Neuronal stem cell (in vitro differentiated cells): ENCODE data around the gene ABITRAM.

Experiments used
- DNase-seq: peaks from one replicate; pipeline ENCODE4 v3.0.0-alpha.2; 2013; ENCODE audit warnings: low spot score
- H2AFZ ChIP-seq: one replicate; pipeline ENCODE4 v1.6.1; 2013; ENCODE audit warnings: mild to moderate bottlenecking, low read length, inconsistent platforms
- H2AK5ac ChIP-seq: 2 replicates; pipeline ENCODE4 v1.6.1; 2013; ENCODE audit warnings: low read depth, mild to moderate bottlenecking, inconsistent platforms, low read length, moderate library complexity, mixed read lengths
- H2BK120ac ChIP-seq: 2 replicates; pipeline ENCODE4 v1.6.1; 2013; ENCODE audit warnings: low read depth, mild to moderate bottlenecking, inconsistent platforms, low read length, moderate library complexity, mixed read lengths
- H2BK12ac ChIP-seq: one replicate; pipeline ENCODE4 v1.6.1; 2013; ENCODE audit warnings: low read length, inconsistent platforms
- H2BK15ac ChIP-seq: 2 replicates; pipeline ENCODE4 v1.6.1; 2013; ENCODE audit warnings: mild to moderate bottlenecking, low read length, inconsistent platforms, mixed read lengths
- H2BK5ac ChIP-seq: one replicate; pipeline ENCODE4 v1.6.1; 2013; ENCODE audit warnings: inconsistent platforms, mild to moderate bottlenecking, low read length, moderate library complexity
- H3K14ac ChIP-seq: one replicate; pipeline ENCODE4 v1.6.1; 2013; ENCODE audit warnings: low read length, inconsistent platforms
- H3K18ac ChIP-seq: 2 replicates; pipeline ENCODE4 v1.6.1; 2013; ENCODE audit warnings: low read length, inconsistent platforms
- H3K23ac ChIP-seq: 2 replicates; pipeline ENCODE4 v1.6.1; 2013; ENCODE audit warnings: low read depth, mild to moderate bottlenecking, mixed read lengths, low read length, inconsistent platforms; ENCODE audit not compliant: poor library complexity
- H3K27ac ChIP-seq: replicated peaks from 3 replicates; pipeline ENCODE4 v1.5.1; 2013; ENCODE audit warnings: low read length, inconsistent platforms
- H3K27me3 ChIP-seq, 3 experiments: 2 replicates each; pipeline ENCODE4 v1.6.1; 2013; ENCODE audit warnings: low read length in 3 of 3, mild to moderate bottlenecking in 2 of 3, inconsistent platforms in 1 of 3, low read depth in 1 of 3, mixed read lengths in 1 of 3, moderate library complexity in 1 of 3; ENCODE audit not compliant: control insufficient read depth in 3 of 3, insufficient read depth in 3 of 3
- H3K36me3 ChIP-seq, 2 donors: replicated peaks in 1 of 2; 2 replicates each; pipeline ENCODE4 v1.6.1; 2013; ENCODE audit warnings: low read length in 2 of 2; ENCODE audit not compliant: control insufficient read depth in 2 of 2, insufficient read depth in 2 of 2
- H3K4ac ChIP-seq: 2 replicates; pipeline ENCODE4 v1.6.1; 2013; ENCODE audit warnings: inconsistent platforms, mild to moderate bottlenecking, low read length, moderate library complexity
- H3K4me1 ChIP-seq, 2 donors: 1 replicate in 1 of 2; 2 replicates in 1 of 2; pipeline ENCODE4 v1.6.1; 2013; ENCODE audit warnings: low read length in 2 of 2, low read depth in 1 of 2; ENCODE audit not compliant: control insufficient read depth in 2 of 2, insufficient read depth in 1 of 2
- H3K4me2 ChIP-seq: one replicate; pipeline ENCODE4 v1.6.1; 2013; ENCODE audit warnings: mild to moderate bottlenecking, low read length, inconsistent platforms; ENCODE audit not compliant: insufficient read depth, poor library complexity, severe bottlenecking
- H3K4me3 ChIP-seq, 2 donors: 2 replicates each; pipeline ENCODE4 v1.5.1; 2013; ENCODE audit warnings: low read length in 2 of 2, mild to moderate bottlenecking in 2 of 2, inconsistent platforms in 1 of 2, moderate library complexity in 1 of 2
- H3K79me1 ChIP-seq: one replicate; pipeline ENCODE4 v1.6.1; 2013; ENCODE audit warnings: low read depth, mild to moderate bottlenecking, inconsistent platforms, low read length, moderate library complexity
- H3K9ac ChIP-seq: one replicate; pipeline ENCODE4 v1.6.1; 2013; ENCODE audit warnings: mild to moderate bottlenecking, low read depth, low read length, inconsistent platforms; ENCODE audit not compliant: poor library complexity
- H3K9me3 ChIP-seq, 2 donors: replicated peaks in 1 of 2; 2 replicates each; pipeline versions ENCODE3 to v1.6.1; 2013; ENCODE audit warnings: low read length in 2 of 2, mild to moderate bottlenecking in 2 of 2, inconsistent platforms in 1 of 2, low read depth in 1 of 2, mixed read lengths in 1 of 2, moderate library complexity in 1 of 2; ENCODE audit not compliant: control insufficient read depth in 2 of 2, insufficient read depth in 1 of 2
- H4K8ac ChIP-seq: one replicate; pipeline ENCODE4 v1.6.1; 2013; ENCODE audit warnings: low read depth, mild to moderate bottlenecking, inconsistent platforms, low read length, moderate library complexity
- H4K91ac ChIP-seq: one replicate; pipeline ENCODE4 v1.6.1; 2013; ENCODE audit warnings: low read length, low read depth, mild to moderate bottlenecking, inconsistent platforms; ENCODE audit not compliant: poor library complexity
- WGBS, 2 donors: extraction: QIAGEN DNeasy Blood & Tissue Kit; methylation state at CpG; one replicate each; pipeline ENCODE4 v1.1.7; 2013; ENCODE audit warnings: missing lambda C conversion rate in 2 of 2, mixed read lengths in 1 of 2; ENCODE audit not compliant: insufficient read length in 2 of 2, insufficient replicate concordance in 1 of 2; ENCODE audit errors: extremely low coverage in 2 of 2; 5-methylcytosine and 5-hydroxymethylcytosine counted together

Gene ABITRAM

DNA sequence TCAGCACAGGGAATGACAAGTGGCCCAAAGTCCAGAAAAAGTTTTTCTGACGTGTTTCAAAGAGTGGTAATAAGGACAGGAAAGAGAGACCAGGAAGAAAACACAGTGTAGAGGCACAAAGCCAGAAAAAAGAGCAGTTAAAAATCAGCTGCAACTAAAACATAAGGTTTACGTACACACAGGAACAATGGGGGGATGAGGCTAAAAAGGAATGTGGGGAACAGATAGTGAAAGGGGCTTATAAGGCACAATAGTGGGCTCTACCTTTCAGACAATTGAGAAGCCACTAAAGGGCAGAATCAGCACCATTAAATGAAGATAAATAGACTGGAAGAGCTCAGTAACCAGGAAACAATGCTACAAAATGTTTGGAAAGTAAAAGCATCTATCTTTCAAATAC lies 5.8 kb upstream of the ABITRAM start:
- no peak overlapping the region for H4K8ac ChIP-seq
- no peaks in the 10 kb centered on the region for H3K27me3 ChIP-seq
- H3K36me3 ChIP-seq: peaks cover 18 to 74% of the 10 kb centered on the region in 2 donors
- no CpG with 5 or more reads among the region's 2 CpGs for WGBS, 2 donors
- H2BK5ac ChIP-seq: no peak overlapping the region
- no peak overlapping the region for H3K14ac ChIP-seq
- H3K4me3 ChIP-seq: no peak overlapping the region
- no peak overlapping the region for H2AFZ ChIP-seq
- no peak overlapping the region for H3K4ac ChIP-seq
- H3K9ac ChIP-seq: no peak overlapping the region
- H3K27ac ChIP-seq: no peak overlapping the region
- H2BK120ac ChIP-seq: no peak overlapping the region
- no peak overlapping the region for H2AK5ac ChIP-seq
- no peak overlapping the region for H4K91ac ChIP-seq
- no peaks in the 10 kb centered on the region for H3K9me3 ChIP-seq
- no peaks in the 10 kb centered on the region for H3K79me1 ChIP-seq
- DNase-seq: no peak
- no peak overlapping the region for H3K4me2 ChIP-seq
- no peak overlapping the region for H3K23ac ChIP-seq
- no peak overlapping the region for H2BK12ac ChIP-seq
- no peak overlapping the region for H2BK15ac ChIP-seq
- peaks cover 4 to 5% of the 10 kb centered on the region in 2 donors for H3K4me1 ChIP-seq
- no peak overlapping the region for H3K18ac ChIP-seq

DNA sequence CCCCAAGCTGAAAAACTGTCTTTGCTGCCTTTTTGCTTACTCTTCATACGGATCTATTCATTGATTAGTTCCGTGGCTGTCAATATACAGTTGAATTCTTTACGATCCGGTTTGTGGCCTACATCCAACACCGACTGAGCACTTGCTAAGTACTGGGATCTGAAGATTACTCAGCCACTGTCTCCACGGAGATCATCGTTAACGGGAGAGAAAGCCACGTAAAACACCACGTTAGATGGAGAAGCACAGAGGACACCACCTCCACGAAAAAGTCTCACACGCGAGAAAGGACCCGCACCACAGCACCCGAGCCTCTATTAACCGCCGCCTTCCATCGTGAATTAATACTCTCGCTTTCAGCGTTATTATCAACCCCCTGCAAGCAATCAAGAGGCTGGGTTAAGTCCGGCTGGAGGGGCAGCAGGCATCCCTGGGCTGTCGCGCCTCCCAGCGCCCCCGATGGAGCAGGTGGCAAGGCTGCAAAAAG lies 926 bp upstream of the ABITRAM start:
- Histone ChIP-seq H3K23ac (peak overlapping the region; percentile 12), H3K9me3 (no peaks in the 10 kb centered on the region), H2BK120ac (no peak overlapping the region), H3K14ac (no peak overlapping the region), H3K36me3 (peaks cover 2 to 35% of the 10 kb centered on the region in 2 donors), H3K79me1 (no peaks in the 10 kb centered on the region), H4K91ac (no peak overlapping the region), H2AFZ (peak overlapping the region; percentile 94), H2BK15ac (no peak overlapping the region), H3K4ac (no peak overlapping the region), H3K4me3 (peak overlapping the region; percentile 95), H3K27me3 (no peaks in the 10 kb centered on the region), H3K9ac (peak overlapping the region; percentile 96), H3K4me2 (peak overlapping the region; percentile 79), H3K4me1 (peaks cover 5 to 6% of the 10 kb centered on the region in 2 donors), H2BK12ac (no peak overlapping the region), H4K8ac (no peak overlapping the region), H2AK5ac (no peak overlapping the region), H3K27ac (peak overlapping the region; percentile 87), H2BK5ac (peak overlapping the region; percentile 68), H3K18ac (peak overlapping the region; percentile 78)
- no peak for DNase-seq
- no CpG with 5 or more reads among the region's 25 CpGs for WGBS, 2 donors

DNA sequence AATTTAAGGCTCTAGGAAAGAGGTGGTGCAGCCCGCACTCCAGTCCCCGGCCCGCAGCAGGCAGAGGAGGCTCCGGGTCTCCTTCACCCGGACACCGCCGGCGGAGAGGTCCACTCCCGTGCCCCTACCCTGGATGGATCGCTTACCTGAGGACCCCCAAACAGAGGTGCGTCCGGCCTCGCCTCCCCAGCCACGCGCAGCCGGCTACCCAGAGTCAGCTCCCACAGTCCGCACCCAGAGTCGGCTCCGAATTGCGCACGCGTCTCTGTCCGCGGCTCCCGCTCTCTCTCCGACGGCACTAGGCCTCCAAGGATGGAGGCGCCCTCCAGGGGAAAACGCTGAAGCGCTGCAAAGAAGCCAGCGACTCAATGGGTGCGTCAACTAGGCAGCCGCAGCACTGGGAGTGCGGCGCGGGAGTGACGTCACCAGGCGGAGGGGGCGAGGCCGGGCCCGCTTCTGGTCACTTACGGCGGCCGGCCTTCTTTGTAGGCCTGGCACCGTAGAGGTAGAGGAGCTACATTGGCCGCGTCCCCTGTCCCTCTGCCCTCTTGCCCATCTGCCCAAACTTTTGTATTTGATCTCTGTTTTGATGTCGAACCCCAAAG lies 380 bp upstream of the ABITRAM start, which contains the start of gene ELP1:
Gene ELP1, minus strand, starts transcription at position 407 of the 605 bp plus-strand sequence. CDS start 2,978 bp downstream, outside the sequence.
- Histone ChIP-seq H3K4me3 (peak within 1 kb of the TSS; percentile 95), H4K8ac (no peak within 1 kb of the TSS), H3K4ac (no peak within 1 kb of the TSS), H3K36me3 (peaks cover 0 to 35% of the 10 kb centered on the region in 2 donors), H2BK120ac (no peak within 1 kb of the TSS), H2AK5ac (no peak within 1 kb of the TSS), H3K4me1 (peaks cover 5 to 6% of the 10 kb centered on the region in 2 donors), H2BK12ac (no peak within 1 kb of the TSS), H3K14ac (no peak within 1 kb of the TSS), H3K9ac (peak within 1 kb of the TSS; percentile 97), H3K23ac (peak within 1 kb of the TSS; percentile 37), H3K79me1 (no peaks in the 10 kb centered on the region), H3K27ac (peak within 1 kb of the TSS; percentile 87), H2BK5ac (peak within 1 kb of the TSS; percentile 68), H3K9me3 (no peaks in the 10 kb centered on the region), H3K4me2 (peak within 1 kb of the TSS; percentile 79), H2AFZ (peak within 1 kb of the TSS; percentile 94), H3K27me3 (no peaks in the 10 kb centered on the region), H2BK15ac (peak within 1 kb of the TSS; percentile 69), H3K18ac (peak within 1 kb of the TSS; percentile 92), H4K91ac (no peak within 1 kb of the TSS)
- peak; percentile 93 for DNase-seq
- no CpG with 5 or more reads among the region's 48 CpGs for WGBS, 2 donors

DNA sequence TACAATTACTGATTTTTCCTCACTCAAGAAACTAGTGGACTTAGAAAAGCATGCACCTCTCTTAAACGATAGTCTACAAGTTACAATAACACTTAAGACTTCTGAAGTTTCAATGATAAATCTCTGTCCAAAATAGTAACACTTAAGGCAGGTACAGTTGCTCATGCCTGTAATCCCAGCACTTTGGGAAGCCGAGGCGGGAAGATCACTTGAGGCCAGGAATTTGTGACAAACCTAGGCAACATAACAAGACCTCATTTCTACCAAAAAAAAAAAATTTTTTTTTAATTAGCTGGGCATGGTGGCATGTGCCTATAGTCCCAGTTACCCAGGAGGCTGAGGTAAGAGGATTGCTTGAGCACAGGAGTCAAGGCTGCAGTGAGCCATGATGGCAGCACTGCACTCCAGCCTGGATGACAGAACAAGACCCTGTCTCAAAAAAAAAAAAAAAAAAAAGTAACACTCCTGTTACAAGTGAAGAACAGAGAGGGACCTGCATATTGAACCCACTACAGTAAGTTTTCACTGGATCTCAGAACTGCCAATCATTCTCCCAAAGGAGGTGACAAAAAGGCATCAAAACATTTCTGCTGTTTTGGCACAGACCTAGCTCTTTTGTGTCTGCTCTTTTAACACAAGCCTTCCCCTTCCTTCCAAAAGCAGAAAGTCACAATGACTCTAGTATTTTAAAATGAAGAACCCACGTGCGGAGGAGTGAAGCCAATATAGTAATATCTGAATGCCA lies 3.5 kb downstream of the ABITRAM start:
- no peak for DNase-seq
- H3K14ac ChIP-seq: no peak overlapping the region
- no peak overlapping the region for H3K4me2 ChIP-seq
- no peaks in the 10 kb centered on the region for H3K79me1 ChIP-seq
- no CpG with 5 or more reads among the region's 5 CpGs for WGBS, 2 donors
- H3K27ac ChIP-seq: no peak overlapping the region
- no peak overlapping the region for H3K4me3 ChIP-seq
- no peak overlapping the region for H3K18ac ChIP-seq
- no peak overlapping the region for H2AFZ ChIP-seq
- H4K91ac ChIP-seq: no peak overlapping the region
- H2BK5ac ChIP-seq: no peak overlapping the region
- H2BK120ac ChIP-seq: no peak overlapping the region
- no peak overlapping the region for H2BK15ac ChIP-seq
- H2BK12ac ChIP-seq: no peak overlapping the region
- no peak overlapping the region for H3K4ac ChIP-seq
- H3K23ac ChIP-seq: no peak overlapping the region
- no peak overlapping the region for H2AK5ac ChIP-seq
- H3K4me1 ChIP-seq: peaks cover 3% of the 10 kb centered on the region in 2 donors
- H3K9me3 ChIP-seq: no peaks in the 10 kb centered on the region
- H3K36me3 ChIP-seq: peaks cover 8 to 52% of the 10 kb centered on the region in 2 donors
- no peak overlapping the region for H4K8ac ChIP-seq
- H3K27me3 ChIP-seq: no peaks in the 10 kb centered on the region
- no peak overlapping the region for H3K9ac ChIP-seq
